Measurements from ENCODE around the gene ERP27. TPM values are rescaled to one million over a fixed set of nuclear protein-coding genes. Genes with fewer than 3 reads are reported as not detected.

ERP27 gene
- total RNA-seq, 2 experiments from 2014 or later, result 7.9 to 8.7 TPM

GRCh38 chr12:14941369-14941768, 3.0 kb upstream of the ERP27 start:
- DNase-seq (no peak), ATAC-seq (no peak)
- ChIA-PET CTCF (interaction anchor here (1.0 to 2.1 kb wide), 3 partner anchors 9 to 54 kb away, joined by 3 to 6 read pairs (median 4); no protein-coding TSS in a partner anchor), POLR2A (interaction anchor here (1.0 kb wide), 2 partner anchors 10 to 18 kb away, joined by 3 to 5 read pairs; no protein-coding TSS in a partner anchor)
- H3K27me3 Mint-ChIP-seq (ENCODE audit: low read depth), result no peaks in the 10 kb centered on the region
- H3K27ac Mint-ChIP-seq, result no peak overlapping the region
- H3K36me3 Mint-ChIP-seq (ENCODE audit: low read depth), result peaks cover 81% of the 10 kb centered on the region
- H3K4me1 Mint-ChIP-seq (ENCODE audit: low read depth), result peaks cover 36% of the 10 kb centered on the region
- no peaks in the 10 kb centered on the region for H3K9me3 Mint-ChIP-seq (ENCODE audit: insufficient read depth)
- H3K4me3 Mint-ChIP-seq, result no peak overlapping the region

- no peak overlapping the region for H3K4me3 Mint-ChIP-seq
- peaks cover 20% of the 10 kb centered on the region for H3K4me1 Mint-ChIP-seq (ENCODE audit: low read depth)
- CTCF ChIA-PET, result interaction anchor here (0.9 to 3.3 kb wide), 12 partner anchors 9 to 161 kb away, joined by 3 to 23 read pairs (median 5); no protein-coding TSS in a partner anchor
- H3K9me3 Mint-ChIP-seq (ENCODE audit: insufficient read depth), result no peaks in the 10 kb centered on the region
- POLR2A ChIA-PET, result interaction anchor here (1.1 to 2.3 kb wide), 3 partner anchors 10 to 53 kb away, joined by 3 to 15 read pairs (median 4); partner anchors contain the start of gene ARHGDIB
- no peaks in the 10 kb centered on the region for H3K27me3 Mint-ChIP-seq (ENCODE audit: low read depth)
- H3K27ac Mint-ChIP-seq, result peak overlapping the region; percentile 21
- DNase-seq (no peak), ATAC-seq (peak; percentile 56)
- H3K36me3 Mint-ChIP-seq (ENCODE audit: low read depth), result peaks cover 83% of the 10 kb centered on the region
Measured at GRCh38 chr12:14937689-14938088, 648 bp downstream of the ERP27 start.

- Mint-ChIP-seq H3K36me3 (ENCODE audit: low read depth) (peaks cover 83% of the 10 kb centered on the region), H3K27me3 (ENCODE audit: low read depth) (no peaks in the 10 kb centered on the region), H3K27ac (peak overlapping the region; percentile 21), H3K9me3 (ENCODE audit: insufficient read depth) (no peaks in the 10 kb centered on the region), H3K4me1 (ENCODE audit: low read depth) (peaks cover 18% of the 10 kb centered on the region), H3K4me3 (no peak overlapping the region)
- DNase-seq (no peak), ATAC-seq (no peak)
- ChIA-PET POLR2A (interaction anchor here (1.1 to 2.3 kb wide), 2 partner anchors 11 to 53 kb away, joined by 3 to 15 read pairs; no protein-coding TSS in a partner anchor), CTCF (interaction anchor here (1.2 to 3.3 kb wide), 7 partner anchors 9 to 58 kb away, joined by 3 to 23 read pairs (median 12); no protein-coding TSS in a partner anchor)
Measured at GRCh38 chr12:14937014-14937413, 1.3 kb downstream of the ERP27 start.

GRCh38 chr12:14936224-14936861, 2.0 kb downstream of the ERP27 start:
- Mint-ChIP-seq H3K4me3 (no peak overlapping the region), H3K27ac (no peak overlapping the region), H3K9me3 (ENCODE audit: insufficient read depth) (no peaks in the 10 kb centered on the region), H3K27me3 (ENCODE audit: low read depth) (no peaks in the 10 kb centered on the region), H3K36me3 (ENCODE audit: low read depth) (peaks cover 81% of the 10 kb centered on the region), H3K4me1 (ENCODE audit: low read depth) (peaks cover 14% of the 10 kb centered on the region)
- CTCF ChIA-PET, result interaction anchor here (1.1 to 3.3 kb wide), 7 partner anchors 10 to 59 kb away, joined by 3 to 23 read pairs (median 7); no protein-coding TSS in a partner anchor
- ATAC-seq, result no peak
- DNase-seq, result no peak
- POLR2A ChIA-PET, result interaction anchor here (1.1 to 2.3 kb wide), 2 partner anchors 12 to 52 kb away, joined by 3 to 15 read pairs; no protein-coding TSS in a partner anchor

- H3K27me3 Mint-ChIP-seq (ENCODE audit: low read depth), result no peaks in the 10 kb centered on the region
- H3K9me3 Mint-ChIP-seq (ENCODE audit: insufficient read depth), result no peaks in the 10 kb centered on the region
- H3K27ac Mint-ChIP-seq, result no peak overlapping the region
- ChIA-PET POLR2A (interaction anchor here (0.8 kb wide), 1 partner anchor 20 kb away, joined by 4 read pairs; no protein-coding TSS in a partner anchor), CTCF (interaction anchor here (1.0 kb wide), 1 partner anchor 60 kb away, joined by 5 read pairs; no protein-coding TSS in a partner anchor)
- H3K36me3 Mint-ChIP-seq (ENCODE audit: low read depth), result peaks cover 77% of the 10 kb centered on the region
- H3K4me1 Mint-ChIP-seq (ENCODE audit: low read depth), result peaks cover 8% of the 10 kb centered on the region
- DNase-seq (no peak), ATAC-seq (no peak)
- no peak overlapping the region for H3K4me3 Mint-ChIP-seq
Measured at GRCh38 chr12:14935031-14935430, 3.3 kb downstream of the ERP27 start.

- no peaks in the 10 kb centered on the region for H3K9me3 Mint-ChIP-seq (ENCODE audit: insufficient read depth)
- no peak overlapping the region for H3K27ac Mint-ChIP-seq
- no peak for ATAC-seq
- ChIA-PET CTCF (interaction anchor here (1.0 kb wide), 1 partner anchor 61 kb away, joined by 5 read pairs; no protein-coding TSS in a partner anchor), POLR2A (interaction anchor here (0.8 kb wide), 1 partner anchor 20 kb away, joined by 4 read pairs; no protein-coding TSS in a partner anchor)
- H3K36me3 Mint-ChIP-seq (ENCODE audit: low read depth), result peaks cover 72% of the 10 kb centered on the region
- no peak for DNase-seq
- H3K4me3 Mint-ChIP-seq, result no peak overlapping the region
- peaks cover 5% of the 10 kb centered on the region for H3K4me1 Mint-ChIP-seq (ENCODE audit: low read depth)
- H3K27me3 Mint-ChIP-seq (ENCODE audit: low read depth), result no peaks in the 10 kb centered on the region
Measured at GRCh38 chr12:14934511-14934910, 3.8 kb downstream of the ERP27 start.

- Mint-ChIP-seq H3K27ac (no peak overlapping the region), H3K36me3 (ENCODE audit: low read depth) (peaks cover 71% of the 10 kb centered on the region), H3K4me3 (no peak overlapping the region), H3K4me1 (ENCODE audit: low read depth) (no peaks in the 10 kb centered on the region), H3K9me3 (ENCODE audit: insufficient read depth) (no peaks in the 10 kb centered on the region), H3K27me3 (ENCODE audit: low read depth) (no peaks in the 10 kb centered on the region)
- ChIA-PET POLR2A (interaction anchor here (0.6 to 1.4 kb wide), 3 partner anchors 9 to 546 kb away, joined by 3 to 5 read pairs (median 3); no protein-coding TSS in a partner anchor), CTCF (interaction anchor here (1.2 kb wide), 2 partner anchors 63 to 86 kb away, joined by 3 read pairs; no protein-coding TSS in a partner anchor)
- no peak for ATAC-seq
- no peak for DNase-seq
Measured at GRCh38 chr12:14931791-14932560, 6.4 kb downstream of the ERP27 start.

GRCh38 chr12:14931359-14931758, 7.0 kb downstream of the ERP27 start:
- no peak for ATAC-seq
- Mint-ChIP-seq H3K27ac (no peak overlapping the region), H3K4me3 (no peak overlapping the region), H3K27me3 (ENCODE audit: low read depth) (no peaks in the 10 kb centered on the region), H3K4me1 (ENCODE audit: low read depth) (no peaks in the 10 kb centered on the region), H3K36me3 (ENCODE audit: low read depth) (peaks cover 65% of the 10 kb centered on the region), H3K9me3 (ENCODE audit: insufficient read depth) (no peaks in the 10 kb centered on the region)
- POLR2A ChIA-PET, result interaction anchor here (0.9 to 1.4 kb wide), 2 partner anchors 10 to 13 kb away, joined by 3 to 5 read pairs; no protein-coding TSS in a partner anchor
- DNase-seq, result no peak
- CTCF ChIA-PET, result interaction anchor here (1.2 kb wide), 1 partner anchor 86 kb away, joined by 3 read pairs; no protein-coding TSS in a partner anchor

GRCh38 chr12:14930299-14930698, 8.0 kb downstream of the ERP27 start:
- ATAC-seq (no peak), DNase-seq (no peak)
- Mint-ChIP-seq H3K36me3 (ENCODE audit: low read depth) (peaks cover 57% of the 10 kb centered on the region), H3K4me3 (no peak overlapping the region), H3K27ac (no peak overlapping the region), H3K9me3 (ENCODE audit: insufficient read depth) (no peaks in the 10 kb centered on the region), H3K4me1 (ENCODE audit: low read depth) (no peaks in the 10 kb centered on the region), H3K27me3 (ENCODE audit: low read depth) (no peaks in the 10 kb centered on the region)
- ChIA-PET POLR2A (no interaction called here), CTCF (no interaction called here)

GRCh38 chr12:14928931-14929330, 9.4 kb downstream of the ERP27 start:
- Mint-ChIP-seq H3K4me3 (no peak overlapping the region), H3K27ac (no peak overlapping the region), H3K9me3 (ENCODE audit: insufficient read depth) (no peaks in the 10 kb centered on the region), H3K36me3 (ENCODE audit: low read depth) (peaks cover 49% of the 10 kb centered on the region), H3K4me1 (ENCODE audit: low read depth) (no peaks in the 10 kb centered on the region), H3K27me3 (ENCODE audit: low read depth) (no peaks in the 10 kb centered on the region)
- CTCF ChIA-PET, result interaction anchor here (0.9 to 1.7 kb wide), 3 partner anchors 19 to 292 kb away, joined by 3 to 4 read pairs (median 3); partner anchors contain the start of gene RERG
- ATAC-seq (no peak), DNase-seq (no peak)
- POLR2A ChIA-PET, result interaction anchor here (1.2 to 1.4 kb wide), 2 partner anchors 10 to 11 kb away, joined by 3 to 4 read pairs; no protein-coding TSS in a partner anchor

- ATAC-seq, result no peak
- ChIA-PET POLR2A (interaction anchor here (1.4 kb wide), 1 partner anchor 12 kb away, joined by 4 read pairs; no protein-coding TSS in a partner anchor), CTCF (interaction anchor here (1.0 kb wide), 2 partner anchors 152 to 158 kb away, joined by 3 to 4 read pairs; no protein-coding TSS in a partner anchor)
- Mint-ChIP-seq H3K9me3 (ENCODE audit: insufficient read depth) (no peaks in the 10 kb centered on the region), H3K36me3 (ENCODE audit: low read depth) (peaks cover 43% of the 10 kb centered on the region), H3K4me1 (ENCODE audit: low read depth) (no peaks in the 10 kb centered on the region), H3K27me3 (ENCODE audit: low read depth) (no peaks in the 10 kb centered on the region), H3K4me3 (no peak overlapping the region), H3K27ac (no peak overlapping the region)
- no peak for DNase-seq
Measured at GRCh38 chr12:14927267-14927666, 11.1 kb downstream of the ERP27 start.
